SK-N-SH treated with all-trans-retinoic acid at 6 μM for 48 hours (cell line): Measurements from ENCODE around the gene ATP1A2.
"Not testable (repeated sequence)": the region's sequence is repeated elsewhere in the genome, so short reads cannot be mapped to it uniquely, and the experiment has no call there.

ENCODE experiments used
- ATAC-seq: fragments of 200-7000 bp; cut with Tn5 transposase; 3 replicates; pipeline ENCODE4 v1.9.1; 2020; ENCODE audit warnings: mild to moderate bottlenecking, moderate library complexity
- BACH2 ChIP-seq: fragments of 250-450 bp; sonication (Bioruptor Pico); IDR thresholded peaks from 2 replicates; pipeline ENCODE4 v1.9.0; 2021; ENCODE audit warnings: mild to moderate bottlenecking, borderline replicate concordance
- CREB5 ChIP-seq: fragments of 250-450 bp; sonication (Bioruptor Pico); IDR thresholded peaks from 2 replicates; pipeline ENCODE4 v1.5.1; 2020; ENCODE audit warnings: low read depth, mild to moderate bottlenecking, moderate library complexity
- CSDC2 ChIP-seq: fragments of 250-450 bp; sonication (Bioruptor Pico); IDR thresholded peaks from 2 replicates; pipeline ENCODE4 v1.5.0; 2020; ENCODE audit warnings: mild to moderate bottlenecking, moderate library complexity
- ESRRG ChIP-seq: fragments of 250-450 bp; sonication (Bioruptor Pico); IDR thresholded peaks from 2 replicates; pipeline ENCODE4 v1.6.1; 2021; ENCODE audit warnings: mild to moderate bottlenecking
- GLIS3 ChIP-seq: fragments of 250-450 bp; sonication (Bioruptor Pico); IDR thresholded peaks from 2 replicates; pipeline ENCODE4 v1.5.0; 2020; ENCODE audit warnings: mild to moderate bottlenecking, moderate library complexity
- ISL1 ChIP-seq: fragments of 250-450 bp; sonication (Bioruptor Pico); IDR thresholded peaks from 2 replicates; pipeline ENCODE4 v2.1.2; 2022; ENCODE audit warnings: mild to moderate bottlenecking, moderate library complexity
- OSR1 ChIP-seq: fragments of 250-450 bp; sonication (Bioruptor Pico); IDR thresholded peaks from 2 replicates; pipeline ENCODE4 v1.8.0; 2022; ENCODE audit warnings: moderate library complexity, mild to moderate bottlenecking, inconsistent platforms
- PATZ1 ChIP-seq: fragments of 250-450 bp; sonication (Bioruptor Pico); IDR thresholded peaks from 2 replicates; pipeline ENCODE4 v1.8.0; 2020; ENCODE audit warnings: mild to moderate bottlenecking, moderate library complexity, borderline replicate concordance
- POU6F1 ChIP-seq: fragments of 250-450 bp; sonication (Bioruptor Pico); IDR thresholded peaks from 2 replicates; pipeline ENCODE4 v1.8.0; 2021; ENCODE audit warnings: low read depth, mild to moderate bottlenecking, moderate library complexity, borderline replicate concordance
- PPARA ChIP-seq: fragments of 250-450 bp; sonication (Bioruptor Pico); IDR thresholded peaks from 2 replicates; pipeline ENCODE4 v1.5.0; 2020; ENCODE audit warnings: mild to moderate bottlenecking, borderline replicate concordance
- RARB ChIP-seq: fragments of 250-450 bp; sonication (Bioruptor Pico); IDR thresholded peaks from 2 replicates; pipeline ENCODE4 v1.8.0; 2021; ENCODE audit warnings: mild to moderate bottlenecking, moderate library complexity
- SNAI2 ChIP-seq: fragments of 250-450 bp; sonication (Bioruptor Pico); IDR thresholded peaks from 2 replicates; pipeline ENCODE4 v1.5.0; 2020; ENCODE audit warnings: mild to moderate bottlenecking, moderate library complexity
- TCF4 ChIP-seq: fragments of 250-450 bp; sonication (Bioruptor Pico); IDR thresholded peaks from 2 replicates; pipeline ENCODE4 v1.8.0; 2021; ENCODE audit warnings: mild to moderate bottlenecking, moderate library complexity, borderline replicate concordance
- TOX ChIP-seq: fragments of 250-450 bp; sonication (Bioruptor Pico); IDR thresholded peaks from 2 replicates; pipeline ENCODE4 v1.8.0; 2021; ENCODE audit warnings: mild to moderate bottlenecking, moderate library complexity, borderline replicate concordance
- TSHZ2 ChIP-seq: fragments of 250-450 bp; sonication (Bioruptor Pico); IDR thresholded peaks from 2 replicates; pipeline ENCODE4 v1.5.0; 2020; ENCODE audit warnings: mild to moderate bottlenecking, moderate library complexity
- ZC3H10 ChIP-seq: fragments of 250-450 bp; sonication (Bioruptor Pico); IDR thresholded peaks from 2 replicates; pipeline ENCODE4 v1.5.1; 2021; ENCODE audit warnings: mild to moderate bottlenecking, moderate library complexity
- ZFP3 ChIP-seq: fragments of 250-450 bp; sonication (Bioruptor Pico); IDR thresholded peaks from 2 replicates; pipeline ENCODE4 v1.5.0; 2020; ENCODE audit warnings: mild to moderate bottlenecking, moderate library complexity
- ZFP30 ChIP-seq: fragments of 450-650 bp; formaldehyde crosslinking; IDR thresholded peaks from 2 replicates; pipeline ENCODE4 v1.5.0; 2022; ENCODE audit warnings: mild to moderate bottlenecking, moderate library complexity
- ZNF70 ChIP-seq: fragments of 450-650 bp; formaldehyde crosslinking; IDR thresholded peaks from 2 replicates; pipeline ENCODE4 v1.5.0; 2020; ENCODE audit warnings: mild to moderate bottlenecking, moderate library complexity
- ZNF8 ChIP-seq: fragments of 450-650 bp; formaldehyde crosslinking; IDR thresholded peaks from 2 replicates; pipeline ENCODE4 v1.5.0; 2020; ENCODE audit warnings: mild to moderate bottlenecking, moderate library complexity

The ATP1A2 gene

GRCh38 chr1:160125746-160126145, 10.2 kb downstream of the ATP1A2 start:
- no peak for ATAC-seq
- TF ChIP-seq GLIS3 (no peak), PATZ1 (CRISPR knock-in tag) (no peak), TOX (CRISPR knock-in tag) (no peak), TCF4 (CRISPR knock-in tag) (no peak), RARB (CRISPR knock-in tag) (no peak), ISL1 (CRISPR knock-in tag) (no peak), OSR1 (CRISPR knock-in tag) (no peak), POU6F1 (CRISPR knock-in tag) (no peak)
- TF ChIP-seq, all 23 proteins: peak for 0

- not testable (repeated sequence) for ATAC-seq
Observed at GRCh38 chr1:160126342-160126741, 10.8 kb downstream of the ATP1A2 start.

GRCh38 chr1:160127381-160127780, 11.8 kb downstream of the ATP1A2 start:
- TF ChIP-seq ESRRG (CRISPR knock-in tag) (no peak), TSHZ2 (CRISPR knock-in tag) (no peak), ZNF70 (no peak), BACH2 (CRISPR knock-in tag) (no peak), PATZ1 (CRISPR knock-in tag) (no peak), ISL1 (CRISPR knock-in tag) (no peak)
- TF ChIP-seq, all 23 proteins: peak for 0

GRCh38 chr1:160127865-160128523, 12.4 kb downstream of the ATP1A2 start:
- no peak for TF ChIP-seq CREB5 (CRISPR knock-in tag)
- no peak for TF ChIP-seq CSDC2 (CRISPR knock-in tag)
- TF ChIP-seq PPARA (CRISPR knock-in tag), result no peak
- TF ChIP-seq POU6F1 (CRISPR knock-in tag), result no peak
- no peak for TF ChIP-seq ZC3H10 (CRISPR knock-in tag)
- TF ChIP-seq ZFP3 (CRISPR knock-in tag), result no peak
- no peak for TF ChIP-seq SNAI2 (CRISPR knock-in tag)
- no peak for TF ChIP-seq TOX (CRISPR knock-in tag)
- TF ChIP-seq ZNF8 (CRISPR knock-in tag), result no peak
- no peak for TF ChIP-seq GLIS3
- no peak for TF ChIP-seq ESRRG (CRISPR knock-in tag)
- no peak for TF ChIP-seq ZNF70
- no peak for TF ChIP-seq TCF4 (CRISPR knock-in tag)
- TF ChIP-seq ZFP30 (CRISPR knock-in tag), result no peak
- peak; percentile 48 for ATAC-seq

More at GRCh38 chr1:160127381-160127780, 11.8 kb downstream of the ATP1A2 start:
- no peak for ATAC-seq
